ENCODE results near the gene SERGEF.

- TF ChIP-seq SMC3 (IDR thresholded peaks at IDR 0.05; ENCODE audit: borderline replicate concordance, low read length) (no peak), JUND (IDR thresholded peaks at IDR 0.05; ENCODE audit: low read depth, low read length) (no peak), USF1 (IDR thresholded peaks at IDR 0.05; ENCODE audit: borderline replicate concordance, extremely low read length, insufficient read depth, low read depth, low read length) (no peak), CTCF (IDR thresholded peaks at IDR 0.05 in 2 of 3, conservative IDR thresholded peaks at IDR 0.05 in 1 of 3; ENCODE audit: control insufficient read depth in 2 of 3, extremely low read depth in 1 of 3, insufficient read depth in 1 of 3, low read depth in 3 of 3, low read length in 3 of 3) (no peak)
Observed at GRCh38 chr11:17812865-17813187, 200.0 kb downstream of the SERGEF start.
